ENCODE results near the gene RANBP9. TPM values are rescaled to one million over a fixed set of nuclear protein-coding genes. Genes with fewer than 3 reads are reported as not detected.

Gene RANBP9
- total and polyA plus RNA-seq, 2 experiments from 2014 or later, result 24.2 to 36.1 TPM

GRCh38 chr6:13735031-13735430, 23.4 kb upstream of the RANBP9 start:
- Histone ChIP-seq H3K4me2 (no peak overlapping the region), H3K9me2 (replicated peaks; ENCODE audit: insufficient read depth) (no peaks in the 10 kb centered on the region), H3K4me3 (no peak overlapping the region), H3K9me3 (ENCODE audit: low read depth) (no peaks in the 10 kb centered on the region), H3K27me3 (no peaks in the 10 kb centered on the region), H2AFZ (no peak overlapping the region), H3K79me2 (no peaks in the 10 kb centered on the region), H3K27ac (no peak overlapping the region), H3K4me1 (ENCODE audit: insufficient read depth) (no peaks in the 10 kb centered on the region), H3K36me3 (replicated peaks; ENCODE audit: insufficient read depth, low read depth) (no peaks in the 10 kb centered on the region), H4K20me1 (ENCODE audit: insufficient read depth, poor library complexity, severe bottlenecking) (no peaks in the 10 kb centered on the region)
- TF ChIP-seq CTCF (IDR thresholded peaks at IDR 0.05; ENCODE audit: poor library complexity), result no peak
- DNase-seq (ENCODE audit: low spot score), result no peak
- WGBS (ENCODE audit: low lambda C conversion rate, missing lambda C conversion rate), result 93% methylated on average over 2 of the region's 2 CpGs

DNA sequence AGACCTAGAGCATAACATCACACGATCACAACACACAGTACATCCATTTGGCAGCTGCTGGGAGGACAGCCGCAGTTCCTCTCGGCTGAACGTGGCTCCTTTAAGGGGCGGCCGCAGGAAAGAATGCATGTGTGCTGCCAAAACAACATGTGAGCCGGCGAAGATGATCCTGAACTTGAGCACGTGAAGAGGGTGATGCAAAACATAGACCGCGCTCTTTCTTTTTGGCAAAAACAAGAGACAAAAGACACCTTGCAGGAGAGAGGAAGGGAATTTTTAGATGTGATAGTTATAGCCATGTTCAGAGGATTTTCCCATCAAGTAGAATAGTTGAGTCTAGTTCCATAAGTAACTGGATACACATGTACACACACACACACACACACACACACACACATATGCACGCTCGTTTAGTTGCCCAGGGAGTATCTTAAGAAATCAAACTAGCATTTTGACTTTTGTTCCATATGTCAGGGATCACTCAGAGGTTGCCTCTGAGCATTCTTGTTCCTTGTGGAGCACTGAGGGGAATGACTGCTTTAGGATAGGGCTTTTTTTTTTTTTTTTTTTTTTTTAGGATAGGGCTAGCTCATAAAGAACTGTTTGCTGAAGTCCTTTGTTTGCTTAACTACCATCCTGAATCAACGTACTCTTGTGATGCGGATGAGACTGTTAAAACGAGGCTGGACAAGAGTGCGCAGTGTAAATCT, 21.7 kb upstream of the RANBP9 start:
- no peaks in the 10 kb centered on the region for H3K79me2 ChIP-seq
- no peaks in the 10 kb centered on the region for H3K9me3 ChIP-seq (ENCODE audit: low read depth)
- TF ChIP-seq EZH2phosphoT487 (IDR thresholded peaks at IDR 0.05; ENCODE audit: low read depth, severe bottlenecking, unreplicated experiment), result no peak
- TF ChIP-seq CTCF (IDR thresholded peaks at IDR 0.05; ENCODE audit: poor library complexity), result no peak
- TF ChIP-seq EZH2 (IDR thresholded peaks at IDR 0.05; ENCODE audit: borderline replicate concordance), result no peak
- peak; percentile 64 for DNase-seq (ENCODE audit: low spot score)
- H3K4me1 ChIP-seq (ENCODE audit: insufficient read depth), result no peaks in the 10 kb centered on the region
- whole genome bisulfite sequencing (ENCODE audit: low lambda C conversion rate, missing lambda C conversion rate), result 30% methylated on average over 17 of the region's 17 CpGs
- H2AFZ ChIP-seq, result no peak overlapping the region
- H3K27me3 ChIP-seq, result no peaks in the 10 kb centered on the region
- peak overlapping the region; percentile 66 for H3K4me2 ChIP-seq
- no peak overlapping the region for H3K4me3 ChIP-seq
- no peaks in the 10 kb centered on the region for H3K36me3 ChIP-seq (replicated peaks; ENCODE audit: insufficient read depth, low read depth)
- peak overlapping the region; percentile 7 for H3K27ac ChIP-seq
- no peaks in the 10 kb centered on the region for H3K9me2 ChIP-seq (replicated peaks; ENCODE audit: insufficient read depth)
- H4K20me1 ChIP-seq (ENCODE audit: insufficient read depth, poor library complexity, severe bottlenecking), result no peaks in the 10 kb centered on the region

DNA sequence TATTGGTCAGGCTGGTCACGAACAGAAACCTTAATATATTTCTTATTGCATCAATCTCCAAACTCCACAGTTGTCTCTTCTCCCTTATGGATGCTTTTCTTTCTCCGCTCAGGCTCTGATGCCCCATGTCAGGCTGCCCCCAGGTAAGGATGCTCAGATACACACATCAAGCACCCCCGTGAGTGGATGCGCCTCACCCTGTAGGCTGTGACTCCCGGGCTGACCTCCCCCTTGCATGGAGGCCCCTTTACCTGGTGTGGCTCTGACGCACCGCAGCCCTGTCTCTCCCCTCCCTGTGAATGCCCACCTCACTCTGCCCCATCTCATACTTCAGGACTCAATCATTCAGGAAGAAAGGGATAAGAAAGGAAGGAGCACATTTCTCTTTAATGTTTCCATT, 19.1 kb upstream of the RANBP9 start:
- Histone ChIP-seq H3K4me2 (no peak overlapping the region), H3K27ac (no peak overlapping the region), H3K4me1 (ENCODE audit: insufficient read depth) (no peaks in the 10 kb centered on the region), H3K27me3 (no peaks in the 10 kb centered on the region), H3K9me3 (ENCODE audit: low read depth) (no peaks in the 10 kb centered on the region), H4K20me1 (ENCODE audit: insufficient read depth, poor library complexity, severe bottlenecking) (no peaks in the 10 kb centered on the region), H3K4me3 (no peak overlapping the region), H3K79me2 (no peaks in the 10 kb centered on the region), H3K36me3 (replicated peaks; ENCODE audit: insufficient read depth, low read depth) (no peaks in the 10 kb centered on the region), H2AFZ (no peak overlapping the region), H3K9me2 (replicated peaks; ENCODE audit: insufficient read depth) (no peaks in the 10 kb centered on the region)
- no peak for DNase-seq (ENCODE audit: low spot score)
- TF ChIP-seq CTCF (IDR thresholded peaks at IDR 0.05; ENCODE audit: poor library complexity) (no peak), EZH2 (IDR thresholded peaks at IDR 0.05; ENCODE audit: borderline replicate concordance) (no peak), EZH2phosphoT487 (IDR thresholded peaks at IDR 0.05; ENCODE audit: low read depth, severe bottlenecking, unreplicated experiment) (no peak)
- WGBS (ENCODE audit: low lambda C conversion rate, missing lambda C conversion rate), result 85% methylated on average over 7 of the region's 7 CpGs

Data from hepatocyte (in vitro differentiated cells).